ENCODE results near the gene RNF150.

- TF ChIP-seq CTCF (IDR thresholded peaks at IDR 0.05), result no peak
- no peak for TF ChIP-seq POLR2A (IDR thresholded peaks at IDR 0.05)
Observed at GRCh38 chr4:141023051-141023450, 110.2 kb downstream of the RNF150 start.

Measured in uterus (tissue), 2 donors.